B cell (primary cell): Measurements from ENCODE around the gene MMP2. TPM values are rescaled to one million over a fixed set of nuclear protein-coding genes. Genes with fewer than 3 reads are reported as not detected.

Experiments used
- ATAC-seq: fragments of 200-7000 bp; cut with Tn5 transposase; one replicate; pipeline ENCODE4 v1.10.0; 2021; ENCODE audit warnings: low read depth, mild to moderate bottlenecking, moderate number of reproducible peaks, moderate library complexity
- CTCF ChIA-PET: fragments of 350-600 bp; sonication (Branson Sonifier 250); formaldehyde crosslinking; loops from one replicate; lab custom pipeline; 2021; ENCODE audit warnings: antibody characterized with exemption, inconsistent platforms; lab: Charles Lee
- POLR2A ChIA-PET: fragments of 350-600 bp; sonication (Branson Sonifier 250); formaldehyde crosslinking; loops from one replicate; lab custom pipeline; 2021; ENCODE audit warnings: antibody characterized with exemption; lab: Charles Lee
- DNase-seq: peaks from one replicate; pipeline ENCODE4 v3.0.0; 2013
- H2AFZ ChIP-seq: 2 replicates; pipeline ENCODE4 v1.6.1; 2012; ENCODE audit warnings: mild to moderate bottlenecking, low read depth, low read length; ENCODE audit not compliant: insufficient read depth, poor library complexity, severe bottlenecking
- H3K27ac ChIP-seq, 2 donors: 1 replicate in 1 of 2; 2 replicates in 1 of 2; pipeline ENCODE4 v1.5.1; 2012 to 2013; ENCODE audit warnings: low read length in 2 of 2, mild to moderate bottlenecking in 2 of 2, moderate library complexity in 1 of 2
- H3K27me3 ChIP-seq, 4 experiments: fragments of 200-600 bp in 1 of 4; sonication (generic) in 1 of 4; replicated peaks in 1 of 4; 1 replicate in 2 of 4; 2 replicates in 2 of 4; pipeline versions ENCODE4 v1.6.1 to v1.7.0; 2013 to 2016; ENCODE audit warnings: low read length in 3 of 4, mild to moderate bottlenecking in 2 of 4, mixed read lengths in 1 of 4, moderate library complexity in 1 of 4; ENCODE audit not compliant: insufficient read depth in 4 of 4, control insufficient read depth in 3 of 4; ENCODE audit errors: control extremely low read depth in 1 of 4
- H3K36me3 ChIP-seq, 2 experiments: replicated peaks in 1 of 2; 1 replicate in 1 of 2; 2 replicates in 1 of 2; pipeline versions ENCODE4 v1.6.1 to v1.7.1; 2013; ENCODE audit warnings: low read length in 1 of 2; ENCODE audit not compliant: insufficient read depth in 2 of 2, control insufficient read depth in 1 of 2; ENCODE audit errors: control extremely low read depth in 1 of 2, extremely low read depth in 1 of 2
- H3K4me1 ChIP-seq, 2 donors: fragments of 200-600 bp in 1 of 2; sonication (generic) in 1 of 2; 1 replicate in 1 of 2; 2 replicates in 1 of 2; pipeline versions ENCODE4 v1.5.1 to v1.6.1; 2013 to 2017; ENCODE audit warnings: low read length in 2 of 2; ENCODE audit not compliant: control insufficient read depth in 2 of 2, insufficient read depth in 2 of 2
- H3K4me2 ChIP-seq: replicated peaks from 2 replicates; pipeline ENCODE3; 2012; ENCODE audit warnings: mild to moderate bottlenecking, low read depth, low read length; ENCODE audit not compliant: poor library complexity, severe bottlenecking
- H3K4me3 ChIP-seq, 5 experiments: fragments of 200-600 bp in 1 of 5; sonication (generic) in 1 of 5; 1 replicate in 3 of 5; 2 replicates in 2 of 5; pipeline versions ENCODE4 v1.5.1 to v1.7.0; 2011 to 2016; ENCODE audit warnings: low read length in 4 of 5, mild to moderate bottlenecking in 4 of 5, low read depth in 2 of 5, control low read depth in 1 of 5, moderate library complexity in 1 of 5; ENCODE audit not compliant: insufficient read depth in 1 of 5; ENCODE audit errors: control extremely low read depth in 1 of 5, extremely low read depth in 1 of 5
- H3K79me2 ChIP-seq: fragments of 200-600 bp; sonication (generic); one replicate; pipeline ENCODE4 v1.6.0; 2016; ENCODE audit warnings: low read length; ENCODE audit not compliant: control insufficient read depth, insufficient read depth
- H3K9ac ChIP-seq: fragments of 200-600 bp; sonication (generic); 2 replicates; pipeline ENCODE4 v1.6.1; 2017; ENCODE audit warnings: mild to moderate bottlenecking, low read length, moderate library complexity
- H3K9me3 ChIP-seq, 3 donors: one replicate each; pipeline versions ENCODE4 v1.6.1 to v1.7.1; 2013; ENCODE audit warnings: low read length in 2 of 3; ENCODE audit not compliant: control insufficient read depth in 2 of 3, insufficient read depth in 1 of 3; ENCODE audit errors: control extremely low read depth in 1 of 3
- H4K20me1 ChIP-seq: 2 replicates; pipeline ENCODE4 v1.6.0; 2012; ENCODE audit warnings: mild to moderate bottlenecking, low read length; ENCODE audit not compliant: insufficient read depth, control insufficient read depth, poor library complexity, severe bottlenecking
- H3K27ac Mint-ChIP-seq: one replicate; pipeline ENCODE4 v1.8.0; 2021; ENCODE audit warnings: mixed read lengths
- H3K27me3 Mint-ChIP-seq: one replicate; pipeline ENCODE4 v1.8.0; 2021; ENCODE audit warnings: mixed read lengths
- H3K4me1 Mint-ChIP-seq: one replicate; pipeline ENCODE4 v1.8.0; 2021; ENCODE audit warnings: mixed read lengths
- H3K4me3 Mint-ChIP-seq: one replicate; pipeline ENCODE4 v1.8.0; 2021; ENCODE audit warnings: mixed read lengths
- H3K9me3 Mint-ChIP-seq: one replicate; pipeline ENCODE4 v1.8.0; 2022; ENCODE audit warnings: mixed read lengths; ENCODE audit not compliant: insufficient read depth
- EZH2 ChIP-seq: IDR thresholded peaks from 2 replicates; pipeline ENCODE4 v1.6.1; 2012; ENCODE audit warnings: borderline replicate concordance, low read depth, mild to moderate bottlenecking, moderate library complexity, low read length; ENCODE audit not compliant: insufficient read depth, poor library complexity, severe bottlenecking
- WGBS: methylation state at CpG from one replicate; pipeline ENCODE4 v1.1.5; 2013; ENCODE audit warnings: missing lambda C conversion rate; ENCODE audit not compliant: insufficient coverage; 5-methylcytosine and 5-hydroxymethylcytosine counted together
- intact Hi-C: fragments of 100-400 bp; cut with micrococcal nuclease; formaldehyde crosslinking; loops from one replicate; pipeline ENCODE4 v1.10.0; 2022
- polyA plus RNA-seq: library from polyadenylated mRNA; depleted of rRNA; stranded (reverse); fragments of >200 nt; gene quantifications from 2 replicates; pipeline ENCODE4 v1.2.3, GENCODE V29; 2012
- total RNA-seq, 2 donors: library from RNA; stranded (reverse); fragments of 120-200 nt in 1 of 2; gene quantifications; 1 replicate in 1 of 2; 2 replicates in 1 of 2; pipeline versions ENCODE4 v1.2.3 to v1.2.4, GENCODE V29; 2013 to 2022
- TF ChIP-seq, protein P1 (sequence below): fragments of 200-600 bp; IDR thresholded peaks from one replicate; pipeline ENCODE4 v1.8.0; 2022; ENCODE audit warnings: antibody characterized with exemption, mild to moderate bottlenecking

MMP2 gene
- total and polyA plus RNA-seq, 2 donors (not counting 1 experiment from before 2014, with no cell fraction given): not detected

- H3K4me3 Mint-ChIP-seq: no peak overlapping the region
- no peak overlapping the region for H3K27ac ChIP-seq
- TF ChIP-seq, protein P1, sequence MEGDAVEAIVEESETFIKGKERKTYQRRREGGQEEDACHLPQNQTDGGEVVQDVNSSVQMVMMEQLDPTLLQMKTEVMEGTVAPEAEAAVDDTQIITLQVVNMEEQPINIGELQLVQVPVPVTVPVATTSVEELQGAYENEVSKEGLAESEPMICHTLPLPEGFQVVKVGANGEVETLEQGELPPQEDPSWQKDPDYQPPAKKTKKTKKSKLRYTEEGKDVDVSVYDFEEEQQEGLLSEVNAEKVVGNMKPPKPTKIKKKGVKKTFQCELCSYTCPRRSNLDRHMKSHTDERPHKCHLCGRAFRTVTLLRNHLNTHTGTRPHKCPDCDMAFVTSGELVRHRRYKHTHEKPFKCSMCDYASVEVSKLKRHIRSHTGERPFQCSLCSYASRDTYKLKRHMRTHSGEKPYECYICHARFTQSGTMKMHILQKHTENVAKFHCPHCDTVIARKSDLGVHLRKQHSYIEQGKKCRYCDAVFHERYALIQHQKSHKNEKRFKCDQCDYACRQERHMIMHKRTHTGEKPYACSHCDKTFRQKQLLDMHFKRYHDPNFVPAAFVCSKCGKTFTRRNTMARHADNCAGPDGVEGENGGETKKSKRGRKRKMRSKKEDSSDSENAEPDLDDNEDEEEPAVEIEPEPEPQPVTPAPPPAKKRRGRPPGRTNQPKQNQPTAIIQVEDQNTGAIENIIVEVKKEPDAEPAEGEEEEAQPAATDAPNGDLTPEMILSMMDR: no peak
- TF ChIP-seq EZH2: no peak
- no peaks in the 10 kb centered on the region for H3K9me3 ChIP-seq
- H3K4me3 ChIP-seq: no peak overlapping the region
- H3K4me2 ChIP-seq: no peak overlapping the region
- DNase-seq: no peak
- H3K9ac ChIP-seq: no peak overlapping the region
- no peak overlapping the region for H2AFZ ChIP-seq
- no peaks in the 10 kb centered on the region for H3K4me1 Mint-ChIP-seq
- no peaks in the 10 kb centered on the region for H3K9me3 Mint-ChIP-seq
- peaks cover 13% of the 10 kb centered on the region for H3K27me3 Mint-ChIP-seq
- 0% methylated on average over 2 of the region's 5 CpGs for WGBS
- CTCF ChIA-PET: no interaction called here
- no peaks in the 10 kb centered on the region for H4K20me1 ChIP-seq
- H3K27ac Mint-ChIP-seq: no peak overlapping the region
- intact Hi-C loops: no loop called here
- no peaks in the 10 kb centered on the region for H3K79me2 ChIP-seq
- H3K4me1 ChIP-seq: no peaks in the 10 kb centered on the region
- POLR2A ChIA-PET: no interaction called here
- H3K27me3 ChIP-seq: peaks cover 0 to 5% (median 1%) of the 10 kb centered on the region in 4 experiments
- no peaks in the 10 kb centered on the region for H3K36me3 ChIP-seq
- ATAC-seq: no peak
Observed at GRCh38 chr16:55435387-55435786, 43.6 kb upstream of the MMP2 start.

DNA sequence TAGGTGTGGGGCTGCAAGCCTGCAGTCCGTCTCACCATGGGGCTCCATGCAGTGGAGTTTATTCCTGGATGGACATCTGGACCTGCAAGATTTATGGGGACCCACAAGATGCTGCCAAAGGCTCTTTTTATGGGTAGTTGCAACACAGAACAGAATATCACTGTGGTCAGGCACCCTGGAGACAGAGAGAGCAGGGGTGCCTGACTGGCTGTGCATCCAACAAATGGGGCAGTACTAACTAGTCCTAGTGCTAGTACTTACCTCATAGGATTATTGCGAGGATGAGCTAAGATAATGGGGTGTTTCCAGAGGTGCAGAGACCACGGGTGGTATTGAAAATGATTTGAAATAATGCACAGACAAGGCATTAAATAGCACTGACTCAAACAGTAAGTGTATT, 42.4 kb upstream of the MMP2 start:
- no peaks in the 10 kb centered on the region for H3K79me2 ChIP-seq
- Mint-ChIP-seq H3K4me3 (no peak overlapping the region), H3K27ac (no peak overlapping the region), H3K9me3 (no peaks in the 10 kb centered on the region), H3K4me1 (no peaks in the 10 kb centered on the region), H3K27me3 (peaks cover 13% of the 10 kb centered on the region)
- WGBS: 100% methylated on average over 1 of the region's 3 CpGs
- POLR2A ChIA-PET: no interaction called here
- intact Hi-C loops: no loop called here
- H3K4me1 ChIP-seq: no peaks in the 10 kb centered on the region
- CTCF ChIA-PET: no interaction called here
- peaks cover 0 to 5% (median 1%) of the 10 kb centered on the region in 4 experiments for H3K27me3 ChIP-seq
- no peak overlapping the region for H3K9ac ChIP-seq
- H3K36me3 ChIP-seq: no peaks in the 10 kb centered on the region
- no peaks in the 10 kb centered on the region for H3K9me3 ChIP-seq
- H4K20me1 ChIP-seq: no peaks in the 10 kb centered on the region
- no peak for ATAC-seq
- no peak overlapping the region for H3K4me3 ChIP-seq
- no peak overlapping the region for H3K4me2 ChIP-seq
- no peak for TF ChIP-seq EZH2
- TF ChIP-seq, protein P1: no peak
- H3K27ac ChIP-seq: no peak overlapping the region
- DNase-seq: no peak
- no peak overlapping the region for H2AFZ ChIP-seq
